GM23338 (cell line): ENCODE measurements around the gene PALM. TPM values are rescaled to one million over a fixed set of nuclear protein-coding genes. Genes with fewer than 3 reads are reported as not detected.

Experiments used
- ATAC-seq: fragments of 200-7000 bp; cut with Tn5 transposase; 3 replicates; pipeline ENCODE4 v1.9.1; 2020
- DNase-seq: peaks from one replicate; pipeline ENCODE4 v3.0.0-alpha.2; 2015; ENCODE audit warnings: low spot score
- H2AFZ ChIP-seq: fragments of 200-600 bp; sonication (generic); 2 replicates; pipeline ENCODE4 v1.8.0; 2016; ENCODE audit warnings: antibody characterized with exemption, mild to moderate bottlenecking, moderate library complexity
- H3F3A ChIP-seq: fragments of 200-600 bp; sonication (generic); replicated peaks from 2 replicates; pipeline ENCODE4 v1.8.0; 2017; ENCODE audit warnings: antibody characterized with exemption, mixed run types, low read depth
- H3K27ac ChIP-seq: fragments of 200-600 bp; sonication (generic); 2 replicates; pipeline ENCODE4 v1.6.1; 2016; ENCODE audit warnings: low read depth
- H3K27me3 ChIP-seq: fragments of 200-600 bp; sonication (generic); 2 replicates; pipeline ENCODE4 v1.8.0; 2016; ENCODE audit warnings: mild to moderate bottlenecking, mixed run types, moderate library complexity; ENCODE audit not compliant: insufficient read depth
- H3K36me3 ChIP-seq: fragments of 200-600 bp; sonication (generic); 2 replicates; pipeline ENCODE4 v1.8.0; 2016; ENCODE audit warnings: mild to moderate bottlenecking; ENCODE audit not compliant: insufficient read depth
- H3K4me1 ChIP-seq: fragments of 200-600 bp; sonication (generic); 2 replicates; pipeline ENCODE4 v1.8.0; 2016; ENCODE audit warnings: mild to moderate bottlenecking, moderate library complexity; ENCODE audit not compliant: insufficient read depth
- H3K4me2 ChIP-seq: fragments of 200-600 bp; sonication (generic); 2 replicates; pipeline ENCODE4 v1.7.1; 2017; ENCODE audit warnings: mixed run types
- H3K4me3 ChIP-seq: fragments of 200-600 bp; sonication (generic); 2 replicates; pipeline ENCODE4 v1.6.1; 2016; ENCODE audit warnings: mixed run types
- H3K79me2 ChIP-seq: fragments of 200-600 bp; sonication (generic); replicated peaks from 2 replicates; pipeline ENCODE4 v1.8.0; 2017; ENCODE audit warnings: mild to moderate bottlenecking; ENCODE audit not compliant: insufficient read depth
- H3K9me2 ChIP-seq: fragments of 200-600 bp; sonication (generic); 2 replicates; pipeline ENCODE4 v1.8.0; 2017; ENCODE audit not compliant: insufficient read depth
- H4K20me1 ChIP-seq: fragments of 200-600 bp; sonication (generic); replicated peaks from 2 replicates; pipeline ENCODE4 v1.8.0; 2017; ENCODE audit warnings: mild to moderate bottlenecking; ENCODE audit not compliant: insufficient read depth
- H3K27ac Mint-ChIP-seq: 2 replicates; pipeline ENCODE4 v1.8.0; 2020; ENCODE audit warnings: inconsistent platforms, mild to moderate bottlenecking, moderate library complexity, mixed read lengths
- H3K27me3 Mint-ChIP-seq: 3 replicates; pipeline ENCODE4 v1.8.0; 2022; ENCODE audit warnings: low read depth, mild to moderate bottlenecking, moderate library complexity, mixed read lengths, inconsistent platforms; ENCODE audit not compliant: insufficient read depth, poor library complexity
- H3K36me3 Mint-ChIP-seq: 3 replicates; pipeline ENCODE4 v1.8.0; 2021; ENCODE audit warnings: low read depth, mild to moderate bottlenecking, inconsistent platforms, moderate library complexity, mixed read lengths
- H3K4me1 Mint-ChIP-seq: 3 replicates; pipeline ENCODE4 v1.8.0; 2020; ENCODE audit warnings: mild to moderate bottlenecking, inconsistent platforms, mixed read lengths
- H3K4me3 Mint-ChIP-seq: 3 replicates; pipeline ENCODE4 v1.8.0; 2021; ENCODE audit warnings: moderate library complexity, mild to moderate bottlenecking, inconsistent platforms, mixed read lengths
- H3K9me3 Mint-ChIP-seq: 3 replicates; pipeline ENCODE4 v1.8.0; 2020; ENCODE audit warnings: moderate library complexity, mild to moderate bottlenecking, inconsistent platforms, mixed read lengths
- EZH2 ChIP-seq: fragments of 200-600 bp; sonication (generic); IDR thresholded peaks from one replicate; pipeline ENCODE4 v1.8.0; 2017; ENCODE audit warnings: antibody characterized with exemption, mild to moderate bottlenecking, low read depth; ENCODE audit not compliant: unreplicated experiment
- EZH2phosphoT487 ChIP-seq: fragments of 200-600 bp; sonication (generic); IDR thresholded peaks from one replicate; pipeline ENCODE4 v1.8.1; 2018; ENCODE audit warnings: antibody characterized with exemption; ENCODE audit not compliant: unreplicated experiment
- JUNB ChIP-seq: IDR thresholded peaks from one replicate; pipeline ENCODE4 v1.6.1; 2016; ENCODE audit warnings: antibody characterized with exemption; ENCODE audit not compliant: unreplicated experiment
- NANOG ChIP-seq: IDR thresholded peaks from 2 replicates; pipeline ENCODE4 v1.6.1; 2016; ENCODE audit warnings: antibody characterized with exemption, borderline replicate concordance
- POLR2AphosphoS5 ChIP-seq: IDR thresholded peaks from 2 replicates; pipeline ENCODE4 v1.6.1; 2016; ENCODE audit warnings: antibody characterized with exemption, low read depth
- STAT1 ChIP-seq: IDR thresholded peaks from one replicate; pipeline ENCODE4 v1.6.1; 2016; ENCODE audit warnings: antibody characterized with exemption; ENCODE audit not compliant: unreplicated experiment
- polyA plus RNA-seq: library from polyadenylated mRNA; unstranded; fragments of >200 nt; fragmentation: Nextera tagmentation; extraction: Ambion mirVana; gene quantifications from 2 replicates; pipeline ENCODE4 v1.2.1, GENCODE V29; 2016
- total RNA-seq: library from RNA; depleted of rRNA; stranded (reverse); fragments of >200 nt; shearing (Covaris generic); gene quantifications from 2 replicates; pipeline ENCODE4 v1.2.3, GENCODE V29; 2014
- TF ChIP-seq, protein P1 (sequence below): IDR thresholded peaks from one replicate; pipeline ENCODE4 v1.6.1; 2018; ENCODE audit warnings: antibody characterized with exemption; ENCODE audit not compliant: unreplicated experiment
- TF ChIP-seq, protein P2 (sequence below): fragments of 250-450 bp; sonication (Bioruptor Pico); IDR thresholded peaks from 2 replicates; pipeline ENCODE4 v1.5.0; 2020; ENCODE audit warnings: mild to moderate bottlenecking, moderate library complexity

PALM gene
- total and polyA plus RNA-seq, 2 experiments from 2014 or later: 3.8 to 26.1 TPM

DNA sequence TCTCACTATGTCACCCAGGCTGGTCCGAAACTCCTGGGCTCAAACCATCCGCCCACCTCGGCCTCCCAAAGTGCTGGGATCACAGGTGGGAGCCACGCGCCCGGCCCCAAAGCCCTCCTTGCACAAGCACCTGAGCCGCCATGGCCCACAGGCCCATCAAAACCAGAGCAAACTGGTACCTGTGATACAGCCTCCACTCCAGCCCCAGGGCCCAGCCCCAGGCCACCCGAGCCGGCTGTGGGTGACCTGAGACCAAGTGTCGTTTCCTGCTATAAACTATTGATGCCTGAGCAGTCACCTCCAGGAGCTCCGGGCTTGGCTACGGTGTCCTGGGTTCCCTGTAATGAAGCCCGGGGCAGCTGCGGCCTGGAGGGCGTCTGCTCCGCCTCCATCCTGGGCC, 78.8 kb downstream of the PALM start (continued):
- TF ChIP-seq, protein P1, sequence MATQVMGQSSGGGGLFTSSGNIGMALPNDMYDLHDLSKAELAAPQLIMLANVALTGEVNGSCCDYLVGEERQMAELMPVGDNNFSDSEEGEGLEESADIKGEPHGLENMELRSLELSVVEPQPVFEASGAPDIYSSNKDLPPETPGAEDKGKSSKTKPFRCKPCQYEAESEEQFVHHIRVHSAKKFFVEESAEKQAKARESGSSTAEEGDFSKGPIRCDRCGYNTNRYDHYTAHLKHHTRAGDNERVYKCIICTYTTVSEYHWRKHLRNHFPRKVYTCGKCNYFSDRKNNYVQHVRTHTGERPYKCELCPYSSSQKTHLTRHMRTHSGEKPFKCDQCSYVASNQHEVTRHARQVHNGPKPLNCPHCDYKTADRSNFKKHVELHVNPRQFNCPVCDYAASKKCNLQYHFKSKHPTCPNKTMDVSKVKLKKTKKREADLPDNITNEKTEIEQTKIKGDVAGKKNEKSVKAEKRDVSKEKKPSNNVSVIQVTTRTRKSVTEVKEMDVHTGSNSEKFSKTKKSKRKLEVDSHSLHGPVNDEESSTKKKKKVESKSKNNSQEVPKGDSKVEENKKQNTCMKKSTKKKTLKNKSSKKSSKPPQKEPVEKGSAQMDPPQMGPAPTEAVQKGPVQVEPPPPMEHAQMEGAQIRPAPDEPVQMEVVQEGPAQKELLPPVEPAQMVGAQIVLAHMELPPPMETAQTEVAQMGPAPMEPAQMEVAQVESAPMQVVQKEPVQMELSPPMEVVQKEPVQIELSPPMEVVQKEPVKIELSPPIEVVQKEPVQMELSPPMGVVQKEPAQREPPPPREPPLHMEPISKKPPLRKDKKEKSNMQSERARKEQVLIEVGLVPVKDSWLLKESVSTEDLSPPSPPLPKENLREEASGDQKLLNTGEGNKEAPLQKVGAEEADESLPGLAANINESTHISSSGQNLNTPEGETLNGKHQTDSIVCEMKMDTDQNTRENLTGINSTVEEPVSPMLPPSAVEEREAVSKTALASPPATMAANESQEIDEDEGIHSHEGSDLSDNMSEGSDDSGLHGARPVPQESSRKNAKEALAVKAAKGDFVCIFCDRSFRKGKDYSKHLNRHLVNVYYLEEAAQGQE: no peak
- TF ChIP-seq NANOG (no peak), JUNB (no peak)

DNA sequence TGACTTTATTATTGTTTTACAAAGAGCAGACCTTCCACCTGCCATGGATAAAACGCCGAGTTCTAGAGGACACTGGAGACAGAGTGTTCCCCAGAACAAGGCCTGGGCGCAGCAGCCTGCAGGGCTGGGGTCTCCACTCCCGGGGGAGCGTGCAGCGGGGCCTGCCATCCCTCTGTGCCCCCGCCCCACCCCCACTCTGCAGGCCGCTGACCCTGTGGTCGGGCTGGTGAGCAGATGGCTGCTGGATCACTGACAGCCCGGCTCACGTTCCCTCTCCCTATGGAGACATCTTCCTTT, 79.9 kb downstream of the PALM start:
- Mint-ChIP-seq H3K27ac (peak overlapping the region; percentile 88), H3K9me3 (no peaks in the 10 kb centered on the region), H3K4me3 (0 out of 3 replicates have a peak overlapping the region, but pooled peaks have one; percentile 33), H3K4me1 (peaks cover 30% of the 10 kb centered on the region), H3K27me3 (peaks cover 9% of the 10 kb centered on the region), H3K36me3 (no peaks in the 10 kb centered on the region; the same call in 2 of the 3 replicates)
- peak overlapping the region; percentile 91; the same call in 1 of the 2 replicates for H3K27ac ChIP-seq
- H4K20me1 ChIP-seq: no peaks in the 10 kb centered on the region
- H3K4me2 ChIP-seq: peak overlapping the region; percentile 64
- H3K79me2 ChIP-seq: peaks cover 18% of the 10 kb centered on the region
- ATAC-seq (peak; percentile 9; the same call in 2 of the 3 replicates), DNase-seq (no peak)
- no peak overlapping the region for H3K4me3 ChIP-seq
- no peak overlapping the region for H2AFZ ChIP-seq
- H3K9me2 ChIP-seq: no peaks in the 10 kb centered on the region
- no peaks in the 10 kb centered on the region for H3K36me3 ChIP-seq
- TF ChIP-seq POLR2AphosphoS5 (no peak), STAT1 (no peak), JUNB (no peak), EZH2 (no peak), EZH2phosphoT487 (no peak)
- TF ChIP-seq, protein P1: no peak
- TF ChIP-seq, protein P2, sequence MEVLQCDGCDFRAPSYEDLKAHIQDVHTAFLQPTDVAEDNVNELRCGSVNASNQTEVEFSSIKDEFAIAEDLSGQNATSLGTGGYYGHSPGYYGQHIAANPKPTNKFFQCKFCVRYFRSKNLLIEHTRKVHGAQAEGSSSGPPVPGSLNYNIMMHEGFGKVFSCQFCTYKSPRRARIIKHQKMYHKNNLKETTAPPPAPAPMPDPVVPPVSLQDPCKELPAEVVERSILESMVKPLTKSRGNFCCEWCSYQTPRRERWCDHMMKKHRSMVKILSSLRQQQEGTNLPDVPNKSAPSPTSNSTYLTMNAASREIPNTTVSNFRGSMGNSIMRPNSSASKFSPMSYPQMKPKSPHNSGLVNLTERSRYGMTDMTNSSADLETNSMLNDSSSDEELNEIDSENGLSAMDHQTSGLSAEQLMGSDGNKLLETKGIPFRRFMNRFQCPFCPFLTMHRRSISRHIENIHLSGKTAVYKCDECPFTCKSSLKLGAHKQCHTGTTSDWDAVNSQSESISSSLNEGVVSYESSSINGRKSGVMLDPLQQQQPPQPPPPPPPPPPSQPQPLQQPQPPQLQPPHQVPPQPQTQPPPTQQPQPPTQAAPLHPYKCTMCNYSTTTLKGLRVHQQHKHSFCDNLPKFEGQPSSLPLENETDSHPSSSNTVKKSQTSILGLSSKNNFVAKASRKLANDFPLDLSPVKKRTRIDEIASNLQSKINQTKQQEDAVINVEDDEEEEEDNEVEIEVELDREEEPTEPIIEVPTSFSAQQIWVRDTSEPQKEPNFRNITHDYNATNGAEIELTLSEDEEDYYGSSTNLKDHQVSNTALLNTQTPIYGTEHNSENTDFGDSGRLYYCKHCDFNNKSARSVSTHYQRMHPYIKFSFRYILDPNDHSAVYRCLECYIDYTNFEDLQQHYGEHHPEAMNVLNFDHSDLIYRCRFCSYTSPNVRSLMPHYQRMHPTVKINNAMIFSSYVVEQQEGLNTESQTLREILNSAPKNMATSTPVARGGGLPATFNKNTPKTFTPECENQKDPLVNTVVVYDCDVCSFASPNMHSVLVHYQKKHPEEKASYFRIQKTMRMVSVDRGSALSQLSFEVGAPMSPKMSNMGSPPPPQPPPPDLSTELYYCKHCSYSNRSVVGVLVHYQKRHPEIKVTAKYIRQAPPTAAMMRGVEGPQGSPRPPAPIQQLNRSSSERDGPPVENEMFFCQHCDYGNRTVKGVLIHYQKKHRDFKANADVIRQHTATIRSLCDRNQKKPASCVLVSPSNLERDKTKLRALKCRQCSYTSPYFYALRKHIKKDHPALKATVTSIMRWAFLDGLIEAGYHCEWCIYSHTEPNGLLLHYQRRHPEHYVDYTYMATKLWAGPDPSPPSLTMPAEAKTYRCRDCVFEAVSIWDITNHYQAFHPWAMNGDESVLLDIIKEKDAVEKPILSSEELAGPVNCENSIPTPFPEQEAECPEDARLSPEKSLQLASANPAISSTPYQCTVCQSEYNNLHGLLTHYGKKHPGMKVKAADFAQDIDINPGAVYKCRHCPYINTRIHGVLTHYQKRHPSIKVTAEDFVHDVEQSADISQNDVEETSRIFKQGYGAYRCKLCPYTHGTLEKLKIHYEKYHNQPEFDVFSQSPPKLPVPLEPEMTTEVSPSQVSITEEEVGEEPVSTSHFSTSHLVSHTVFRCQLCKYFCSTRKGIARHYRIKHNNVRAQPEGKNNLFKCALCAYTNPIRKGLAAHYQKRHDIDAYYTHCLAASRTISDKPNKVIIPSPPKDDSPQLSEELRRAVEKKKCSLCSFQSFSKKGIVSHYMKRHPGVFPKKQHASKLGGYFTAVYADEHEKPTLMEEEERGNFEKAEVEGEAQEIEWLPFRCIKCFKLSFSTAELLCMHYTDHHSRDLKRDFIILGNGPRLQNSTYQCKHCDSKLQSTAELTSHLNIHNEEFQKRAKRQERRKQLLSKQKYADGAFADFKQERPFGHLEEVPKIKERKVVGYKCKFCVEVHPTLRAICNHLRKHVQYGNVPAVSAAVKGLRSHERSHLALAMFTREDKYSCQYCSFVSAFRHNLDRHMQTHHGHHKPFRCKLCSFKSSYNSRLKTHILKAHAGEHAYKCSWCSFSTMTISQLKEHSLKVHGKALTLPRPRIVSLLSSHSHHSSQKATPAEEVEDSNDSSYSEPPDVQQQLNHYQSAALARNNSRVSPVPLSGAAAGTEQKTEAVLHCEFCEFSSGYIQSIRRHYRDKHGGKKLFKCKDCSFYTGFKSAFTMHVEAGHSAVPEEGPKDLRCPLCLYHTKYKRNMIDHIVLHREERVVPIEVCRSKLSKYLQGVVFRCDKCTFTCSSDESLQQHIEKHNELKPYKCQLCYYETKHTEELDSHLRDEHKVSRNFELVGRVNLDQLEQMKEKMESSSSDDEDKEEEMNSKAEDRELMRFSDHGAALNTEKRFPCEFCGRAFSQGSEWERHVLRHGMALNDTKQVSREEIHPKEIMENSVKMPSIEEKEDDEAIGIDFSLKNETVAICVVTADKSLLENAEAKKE (CRISPR knock-in tag): no peak
- peaks cover 17% of the 10 kb centered on the region for H3F3A ChIP-seq
- H3K27me3 ChIP-seq: no peaks in the 10 kb centered on the region
- peaks cover 44% of the 10 kb centered on the region for H3K4me1 ChIP-seq
